CD1c-positive myeloid dendritic cell (primary cell): ENCODE results near the gene TNNI3K.

Experiments used
- DNase-seq: peaks from one replicate; pipeline ENCODE4 v3.0.0-alpha.2; 2016; ENCODE audit errors: extremely low spot score

TNNI3K gene

DNA sequence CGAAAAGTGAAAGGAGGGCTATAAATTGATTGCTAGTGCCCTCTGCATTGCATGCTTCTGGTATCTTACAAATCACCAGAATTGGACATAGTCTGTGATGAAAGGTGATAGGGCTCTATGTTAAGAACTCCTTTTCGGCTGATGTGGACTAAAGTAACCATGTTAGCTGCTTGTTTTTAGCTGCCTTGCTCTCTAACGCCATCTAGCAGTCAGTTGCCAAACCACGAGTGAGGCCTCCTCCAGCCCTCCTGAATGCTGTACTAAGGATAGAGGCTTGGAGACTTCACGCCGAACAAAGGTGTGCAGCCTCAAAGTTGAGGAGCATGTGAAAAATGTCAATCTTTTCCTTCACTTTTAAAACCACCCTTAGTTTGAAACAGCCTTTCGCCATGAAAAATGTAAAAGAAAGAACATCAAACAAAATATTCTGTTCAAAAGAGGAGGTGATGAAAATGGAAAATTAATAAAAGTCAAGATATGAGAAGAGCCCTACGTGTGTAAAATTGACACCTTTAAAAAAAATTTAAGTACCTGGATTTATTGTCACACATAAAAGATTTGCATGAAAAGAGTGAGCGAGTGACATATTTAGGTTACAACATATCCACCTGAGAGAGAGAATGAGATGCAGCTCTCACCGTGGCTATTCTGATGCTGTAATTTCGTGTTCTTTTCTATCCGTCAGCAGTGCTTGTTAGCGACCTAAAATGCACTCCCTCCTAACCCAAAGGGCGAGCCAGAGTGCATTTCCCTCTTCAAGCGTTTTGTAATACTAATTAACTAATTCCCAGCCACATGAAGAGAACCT is 269.1 kb downstream of the TNNI3K start:
- DNase-seq = peak; percentile 25

DNA sequence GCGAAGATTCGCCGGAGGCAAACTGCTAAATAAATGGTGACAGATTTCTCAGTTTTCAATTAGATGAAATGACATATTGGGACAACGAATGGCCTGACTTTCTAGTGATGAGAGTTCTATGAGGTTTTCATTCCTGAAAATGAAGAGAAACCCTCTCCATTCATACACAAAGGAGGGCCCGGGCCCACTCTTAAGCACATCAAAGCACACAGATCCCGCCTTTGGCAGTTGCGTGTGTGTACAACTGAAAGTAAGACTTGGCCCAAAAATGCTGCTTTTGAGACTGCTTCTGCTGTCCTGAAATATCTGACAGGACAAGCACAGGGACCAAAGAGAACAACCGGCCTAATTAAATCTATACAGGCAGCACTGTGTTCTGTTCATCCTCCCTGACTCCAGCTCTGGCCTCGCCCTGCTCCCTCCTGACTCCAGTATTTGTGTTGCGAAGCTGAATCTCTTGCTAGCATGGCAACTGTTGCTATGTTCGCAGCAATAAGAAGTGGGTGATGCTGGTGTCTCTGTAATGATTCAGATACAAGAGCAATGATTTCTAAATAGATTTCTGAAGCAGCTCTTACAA is 269.8 kb downstream of the TNNI3K start:
- no peak for DNase-seq

DNA sequence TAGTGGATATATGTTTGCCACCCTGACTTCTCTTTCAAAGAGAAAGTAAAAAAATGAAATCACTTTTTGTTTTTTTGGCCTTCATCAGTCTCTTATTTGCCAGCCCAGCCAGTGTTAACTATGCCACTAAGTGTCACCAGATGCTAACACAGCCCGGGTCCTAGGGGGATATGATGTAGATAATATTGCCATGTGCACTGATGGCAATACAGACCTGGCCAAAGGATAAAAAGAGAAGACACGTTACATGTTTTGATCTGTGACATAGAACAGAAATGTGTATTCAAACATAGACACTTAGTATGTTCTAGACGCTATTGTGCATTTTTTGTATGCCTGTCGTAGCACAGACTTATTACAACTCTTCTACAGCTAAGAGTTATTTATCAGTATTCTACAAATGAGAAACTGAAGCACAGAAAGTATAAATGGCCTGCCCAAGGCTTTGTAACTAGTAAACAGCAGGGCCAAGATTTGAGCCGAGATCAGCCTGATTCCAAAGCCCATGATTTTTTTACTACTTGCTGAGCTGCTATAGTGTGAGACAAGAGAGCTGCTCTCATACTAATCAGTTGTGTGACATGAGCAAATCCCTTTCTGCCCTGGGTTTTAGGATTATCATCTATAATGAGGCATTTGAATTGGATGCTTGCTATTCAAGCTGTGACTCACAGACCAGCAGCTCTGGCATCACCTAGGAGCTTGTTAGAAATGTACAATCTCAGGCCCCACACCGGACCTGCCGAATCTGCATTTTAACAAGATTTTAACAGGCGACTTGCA is 270.9 kb downstream of the TNNI3K start:
- no peak for DNase-seq

DNA sequence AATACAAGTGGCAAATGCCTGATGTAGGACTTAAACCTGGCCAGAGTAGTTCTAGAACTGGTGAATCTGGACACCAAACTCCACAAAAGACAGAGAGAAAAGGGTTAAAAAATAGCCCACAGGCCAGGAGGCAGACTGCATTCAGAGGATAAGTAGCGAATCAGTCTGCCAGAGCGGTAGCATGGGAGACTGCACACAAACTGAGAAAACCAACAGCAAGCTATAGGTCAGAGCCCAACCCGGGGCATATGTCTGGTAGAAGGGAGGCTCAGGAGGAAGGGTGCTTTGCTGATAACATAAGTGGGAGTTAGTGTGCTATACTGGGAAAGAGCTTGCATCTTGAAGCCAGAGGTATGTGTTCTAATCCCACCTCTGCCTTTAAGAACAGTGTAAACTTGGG is 273.3 kb downstream of the TNNI3K start:
- no peak for DNase-seq

DNA sequence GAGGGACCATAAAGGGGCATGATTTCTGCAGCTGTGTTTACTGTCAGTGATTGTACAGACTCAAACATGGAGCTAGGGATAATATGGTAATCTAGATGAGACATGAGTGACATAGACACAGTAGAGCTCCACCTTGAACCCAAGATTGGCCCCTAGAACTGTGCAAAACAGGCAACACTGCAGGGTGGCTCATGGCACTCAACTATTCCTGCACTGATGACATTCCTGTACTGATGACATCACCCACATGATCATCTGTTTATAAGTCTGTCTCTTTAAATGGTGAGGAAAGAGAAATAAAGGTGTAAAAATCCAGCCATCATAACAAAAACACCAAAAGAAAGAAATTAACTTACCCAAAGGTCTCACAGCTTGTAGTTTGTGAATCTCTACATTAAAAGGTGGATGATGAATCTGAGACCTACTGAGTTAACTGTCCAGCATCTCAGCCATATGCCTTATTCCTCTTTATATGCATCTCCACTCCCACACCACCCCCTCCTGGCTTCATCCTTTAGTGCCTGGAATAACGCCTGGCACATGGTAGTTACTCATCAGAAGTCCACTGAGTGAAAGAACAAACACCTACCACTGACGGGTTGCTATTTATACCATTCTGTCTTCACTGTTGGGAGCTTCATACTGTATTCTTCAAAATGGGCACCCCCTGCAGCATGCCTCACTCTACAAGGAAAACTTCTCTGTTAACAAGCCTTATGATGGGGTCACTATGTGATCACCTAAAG is 277.2 kb downstream of the TNNI3K start, which contains the start of gene LRRC53:
TSS of gene LRRC53 (minus strand) at position 442 of the 746 bp plus-strand sequence. CDS start 29,262 bp downstream, outside the sequence.
- DNase-seq = no peak

DNA sequence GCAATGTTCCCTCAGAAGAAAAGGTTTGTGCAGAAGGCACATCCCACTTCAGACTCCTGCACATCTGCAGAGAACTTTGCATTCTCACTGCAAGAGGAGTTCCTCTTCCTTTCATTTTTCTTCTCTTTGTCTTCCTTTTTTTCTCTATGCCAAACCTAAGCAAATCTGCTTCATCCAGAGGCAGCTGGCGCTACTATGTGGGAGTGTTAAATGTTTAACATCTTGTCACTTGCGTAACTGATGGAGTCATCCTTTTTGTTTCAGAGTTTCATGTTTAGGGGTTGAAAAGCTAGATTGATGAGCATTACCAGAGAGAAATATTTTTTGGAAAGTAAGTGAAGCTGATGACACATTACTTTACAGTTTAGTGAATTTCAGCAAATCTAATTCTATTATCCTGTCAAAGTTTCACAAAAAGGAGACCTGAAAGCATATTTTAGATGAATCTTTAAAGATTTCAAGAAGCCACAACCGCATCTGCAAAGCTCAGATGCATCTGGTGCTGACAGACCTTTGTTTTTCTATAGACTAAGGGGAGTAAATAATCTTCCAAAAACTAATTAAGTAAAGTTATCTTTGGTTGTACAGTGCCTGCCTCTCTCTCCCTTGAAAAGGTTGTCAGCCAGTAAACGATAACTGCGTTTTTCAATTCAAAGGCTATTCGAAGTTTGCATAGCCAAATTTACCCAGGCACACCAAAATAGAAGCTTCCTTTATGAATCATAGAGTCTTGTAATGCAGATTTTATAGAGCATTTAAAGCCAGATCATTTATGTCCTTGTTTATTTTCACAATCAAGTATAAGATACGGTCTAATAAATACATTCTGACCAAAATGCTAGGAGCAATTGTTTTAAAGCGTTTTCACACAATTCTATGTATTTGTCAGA is 278.5 kb downstream of the TNNI3K start:
- DNase-seq = no peak

DNA sequence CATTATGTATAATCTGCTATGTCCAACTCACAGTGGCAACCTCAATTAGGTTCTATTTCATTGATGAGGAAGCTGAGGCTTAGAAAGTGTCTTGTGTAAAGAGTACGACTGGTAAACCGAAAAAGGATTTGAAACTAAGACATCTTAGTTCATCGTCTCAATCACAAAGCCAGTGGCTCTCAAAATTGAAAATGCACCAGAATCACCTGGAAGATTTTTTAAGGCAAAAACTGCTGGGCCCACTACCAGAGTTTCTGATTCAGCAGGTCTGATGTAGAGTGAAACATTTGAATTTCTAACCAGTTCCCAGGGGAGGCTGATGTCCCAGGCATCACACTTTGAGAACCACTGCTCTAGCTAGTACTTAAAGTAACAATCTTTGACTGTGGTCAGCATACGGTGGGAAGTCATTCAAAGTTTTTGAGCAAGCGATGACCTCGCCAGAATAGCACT is 282.4 kb downstream of the TNNI3K start:
- DNase-seq = no peak

DNA sequence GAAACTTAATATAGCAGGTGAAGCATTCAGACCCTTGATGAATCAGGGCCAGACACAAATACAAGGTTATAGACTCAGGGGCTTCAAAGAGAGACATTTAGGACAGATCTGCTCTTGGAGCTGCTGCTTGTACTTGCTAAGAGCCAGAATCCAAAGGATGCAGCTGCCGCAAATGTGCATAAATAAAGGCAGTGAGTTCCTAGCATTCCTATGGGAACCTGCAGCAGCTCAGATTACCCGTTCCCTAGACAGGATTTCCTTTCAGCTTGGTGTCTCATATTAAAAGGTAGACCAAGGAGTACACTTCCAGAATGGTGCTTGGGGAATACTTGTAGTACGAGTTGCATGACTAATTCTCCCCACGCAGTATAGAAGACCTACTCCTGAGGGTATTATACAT is 287.0 kb downstream of the TNNI3K start:
- DNase-seq = no peak

DNA sequence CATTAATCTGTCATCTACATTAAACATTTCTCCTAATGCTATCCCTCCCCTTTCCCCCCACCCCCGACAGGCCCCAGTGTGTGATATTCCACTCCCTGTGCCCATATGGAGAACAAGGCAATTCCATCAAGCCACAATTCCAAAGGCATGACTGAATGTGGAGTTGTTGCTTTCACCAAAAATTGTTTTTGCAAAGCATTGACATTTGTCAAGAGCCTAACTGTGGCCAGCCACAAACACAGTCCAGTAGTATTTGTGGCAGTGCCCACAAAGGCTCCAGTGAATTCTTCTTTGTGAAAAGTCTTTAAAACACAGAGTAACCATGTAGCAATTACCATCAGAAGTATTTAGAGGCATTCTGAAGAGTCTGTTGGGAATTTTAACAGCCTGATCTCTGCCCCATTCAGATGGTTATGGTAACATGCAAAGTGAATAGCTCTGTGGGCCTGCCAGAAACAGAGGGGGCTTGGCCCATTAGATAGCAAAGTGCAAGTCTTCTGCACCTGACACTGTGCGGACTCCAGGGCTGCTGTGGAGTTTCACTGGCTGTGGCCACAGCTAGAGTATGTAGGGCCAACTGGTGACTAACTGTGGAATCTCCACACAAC is 288.8 kb downstream of the TNNI3K start:
- no peak for DNase-seq

DNA sequence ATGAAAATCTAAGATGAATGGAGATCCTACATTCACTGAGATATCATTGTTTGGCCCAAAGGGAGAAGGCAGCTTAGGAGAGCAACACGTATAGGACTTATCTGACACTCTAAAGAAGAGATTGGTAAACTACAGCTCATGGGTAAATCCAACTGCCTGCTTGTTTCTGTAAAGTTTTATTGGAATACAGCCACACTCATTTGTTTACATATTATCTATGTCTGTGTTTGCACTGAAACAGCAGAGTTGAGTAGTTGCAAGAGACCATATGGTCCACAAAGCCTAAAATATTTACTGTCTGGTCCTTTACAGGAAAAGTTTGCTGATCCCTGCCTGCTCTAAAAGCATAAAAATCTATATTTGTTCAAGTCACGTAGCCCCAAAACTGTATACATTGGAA is 291.5 kb downstream of the TNNI3K start:
- no peak for DNase-seq

DNA sequence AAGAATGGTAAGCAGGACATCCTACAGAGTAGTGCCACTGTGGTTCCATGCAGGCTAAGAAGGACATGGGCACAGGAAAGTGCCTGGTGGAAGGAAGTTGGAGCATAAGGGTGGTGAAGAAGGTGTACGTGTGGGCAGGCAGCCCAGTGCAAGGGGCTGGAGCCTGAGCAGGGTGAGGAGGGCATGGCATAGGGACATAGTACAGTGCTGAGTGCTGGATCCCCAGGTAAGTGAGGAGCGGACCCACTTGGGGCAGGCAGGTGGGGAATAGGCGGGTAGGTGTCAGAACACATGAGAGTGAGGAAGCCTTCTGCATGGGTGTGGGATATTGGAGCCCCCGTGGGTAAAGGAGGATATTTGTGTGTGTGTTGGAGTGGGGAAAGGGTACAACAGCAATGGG is 292.9 kb downstream of the TNNI3K start:
- DNase-seq = no peak

DNA sequence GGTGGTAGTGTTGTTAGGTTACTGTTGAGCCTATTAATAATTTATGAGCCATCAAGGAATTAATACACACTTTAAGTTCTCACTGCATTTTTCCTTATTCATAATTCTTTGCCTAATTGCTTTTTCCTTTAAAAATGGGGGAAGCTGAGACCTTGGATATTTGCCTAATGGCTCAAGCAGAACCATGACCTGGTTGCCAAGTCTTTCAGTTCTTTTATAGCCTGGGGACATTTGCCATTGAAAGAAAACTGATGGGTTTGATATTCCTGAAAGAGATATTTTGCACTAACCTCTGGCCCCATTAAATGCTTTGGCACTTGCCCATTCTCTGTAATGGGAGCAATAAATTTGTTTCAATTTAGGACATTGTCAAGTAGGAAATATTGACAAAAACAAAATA is 295.7 kb downstream of the TNNI3K start:
- no peak for DNase-seq

DNA sequence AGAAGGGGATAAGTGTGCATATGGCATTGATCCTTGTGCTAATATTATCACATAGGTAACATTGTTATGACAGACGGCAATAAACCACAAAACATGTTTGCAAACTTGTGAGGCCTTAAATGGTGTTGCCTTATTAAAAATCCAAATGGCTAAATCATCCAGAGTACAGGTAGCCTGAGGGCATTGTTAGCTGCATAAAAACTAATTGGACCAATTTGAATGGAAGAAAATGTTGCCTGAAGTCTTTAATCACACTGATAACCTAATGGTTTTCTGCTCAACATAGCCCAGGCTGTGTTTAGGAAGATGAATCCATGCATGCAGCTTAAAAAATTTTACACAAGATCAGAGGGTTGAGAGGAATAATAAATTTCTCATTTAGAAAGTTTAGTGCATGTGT is 296.6 kb downstream of the TNNI3K start:
- no peak for DNase-seq

DNA sequence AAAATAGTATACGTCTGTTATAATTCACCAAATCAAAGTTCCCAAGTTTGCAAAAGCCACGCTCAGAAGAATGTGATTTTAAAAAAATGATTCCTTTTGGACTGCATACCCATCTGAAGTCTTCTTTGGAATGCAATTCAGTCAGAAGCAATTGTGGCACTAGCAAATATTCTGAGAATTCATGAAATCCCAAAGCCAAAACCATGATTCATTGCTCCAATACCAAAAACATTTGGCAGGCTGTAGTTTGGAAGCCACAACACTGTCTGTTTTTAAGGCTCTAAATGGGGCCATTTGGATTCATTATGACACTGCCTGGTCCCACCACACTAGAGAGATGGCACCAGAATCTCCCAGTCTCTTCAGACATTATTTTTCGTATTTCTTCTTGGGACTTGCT is 299.1 kb downstream of the TNNI3K start:
- no peak for DNase-seq

DNA sequence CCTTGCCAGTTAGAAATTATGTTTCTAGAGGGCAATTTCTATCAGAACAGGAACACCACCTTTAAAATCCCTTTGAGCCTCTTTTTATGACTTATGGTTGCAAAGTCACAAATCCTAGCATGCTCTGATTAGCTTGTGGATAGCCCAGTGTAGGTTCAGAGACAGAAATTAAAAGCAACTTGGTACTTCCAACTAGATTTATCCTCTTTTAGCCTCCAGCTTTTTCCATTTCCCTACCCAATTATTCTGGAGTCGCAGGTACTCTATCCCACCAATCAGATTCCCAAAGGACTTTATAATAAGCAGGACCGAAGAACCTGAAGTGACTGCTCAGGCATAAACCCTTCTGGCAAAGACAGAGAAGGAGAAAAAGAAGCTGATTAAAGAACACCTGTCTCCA is 310.6 kb downstream of the TNNI3K start:
- no peak for DNase-seq

DNA sequence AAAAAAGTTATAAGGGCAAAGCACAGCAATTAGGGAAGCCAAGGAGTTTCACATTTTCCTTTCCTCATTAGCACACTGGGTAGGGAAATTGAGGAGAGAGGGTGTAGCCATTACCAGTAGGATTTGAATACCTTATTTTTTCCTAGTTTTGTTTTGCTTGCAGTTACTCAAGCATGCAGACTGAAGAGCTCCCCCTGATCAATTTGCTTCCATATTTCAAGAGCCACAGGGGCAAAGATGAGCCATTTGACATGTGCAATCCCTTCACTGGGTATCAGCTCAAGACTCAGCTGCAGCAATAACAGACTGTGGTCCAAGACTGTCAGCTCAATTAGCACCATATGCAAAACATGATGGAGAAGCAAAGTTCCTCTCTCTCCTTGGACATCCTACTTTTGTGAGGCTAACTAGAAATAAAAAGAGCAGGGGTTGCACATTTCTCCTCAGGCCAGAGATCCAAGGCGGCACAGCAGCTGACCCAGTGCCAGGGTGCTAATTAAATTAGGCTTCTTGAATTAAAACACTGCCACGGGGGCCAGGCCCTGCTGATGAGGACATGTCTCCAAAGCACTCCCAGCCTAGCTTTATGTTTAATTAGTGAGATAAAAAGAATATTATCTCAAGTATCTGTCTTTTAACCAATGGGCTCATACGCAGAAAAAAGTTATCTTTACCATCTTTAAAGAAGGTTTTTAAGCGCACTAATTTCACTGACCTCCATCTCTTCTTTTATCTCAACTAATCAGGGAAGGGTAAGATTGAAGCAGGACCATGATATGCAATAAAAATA is 314.0 kb downstream of the TNNI3K start:
- no peak for DNase-seq

DNA sequence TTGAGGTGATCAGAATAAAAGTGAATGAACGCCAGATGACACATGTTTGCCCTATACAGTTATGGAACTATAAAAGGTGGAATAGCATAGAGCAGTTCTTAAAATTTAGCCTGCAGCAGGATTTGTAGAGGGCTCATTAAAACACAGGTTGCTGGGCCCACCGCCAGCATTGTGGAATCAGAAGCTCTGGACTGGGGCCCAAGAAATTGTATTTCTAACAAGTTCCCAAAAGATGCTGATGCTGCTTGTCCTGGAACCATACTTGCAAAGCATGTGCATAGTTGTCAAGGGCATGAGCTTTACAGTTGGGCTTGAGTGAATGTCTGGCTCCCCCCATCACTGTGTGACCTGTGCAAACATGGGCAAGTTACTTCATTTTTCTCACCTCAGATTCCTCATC is 314.7 kb downstream of the TNNI3K start:
- DNase-seq = no peak

DNA sequence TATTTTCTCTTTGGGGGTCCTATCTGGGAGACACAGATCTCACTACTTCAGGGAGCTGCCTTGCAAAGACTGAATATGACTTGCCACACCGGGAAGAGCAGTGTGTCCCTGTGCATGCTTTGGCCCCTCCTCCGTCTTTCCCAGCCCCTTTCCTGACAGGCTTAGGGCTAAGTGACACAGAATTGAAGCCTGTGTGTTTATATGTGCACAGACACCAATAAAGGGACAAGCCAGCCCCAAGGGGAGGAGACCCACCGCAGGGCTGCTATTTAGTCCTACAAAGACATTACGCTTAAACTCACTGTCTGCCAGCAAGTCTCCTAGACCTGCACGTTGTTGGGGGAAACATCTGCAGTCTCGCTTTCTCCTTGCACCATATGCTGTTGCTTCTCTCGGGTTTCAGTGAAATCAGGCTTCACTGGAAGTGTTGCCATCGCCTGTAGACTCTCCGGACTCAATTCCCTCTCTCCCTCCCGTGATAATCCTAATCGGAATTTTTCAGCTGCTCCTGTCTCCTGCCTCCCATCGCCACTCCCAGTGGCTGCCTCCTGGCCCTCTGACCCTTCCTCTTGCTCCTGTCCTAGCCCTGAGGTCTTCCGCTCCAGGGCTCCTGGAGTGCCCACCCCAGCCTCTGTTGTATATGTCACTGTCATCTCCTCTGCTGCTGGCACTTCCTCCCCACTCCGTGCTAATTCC is 335.8 kb downstream of the TNNI3K start:
- DNase-seq = no peak

DNA sequence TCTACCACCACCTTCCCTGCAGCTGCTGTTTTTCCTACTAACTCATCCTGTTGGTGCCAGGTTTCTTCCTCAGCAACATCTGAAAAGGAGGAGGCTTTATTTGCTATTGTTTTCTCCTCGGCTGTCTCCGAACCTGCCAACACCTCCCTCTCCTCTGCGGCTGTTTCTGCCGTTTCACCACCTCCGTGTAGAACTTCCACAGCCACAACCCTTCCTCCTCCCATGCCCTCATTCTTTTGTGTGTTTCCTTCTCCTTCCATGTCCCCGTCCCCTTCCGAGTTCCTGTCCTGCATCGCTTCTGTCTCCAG is 336.3 kb downstream of the TNNI3K start:
- DNase-seq = no peak
